AG09309 (cell line): Measurements from ENCODE around the gene WDFY3.

Experiments
- DNase-seq: peaks from one replicate; pipeline ENCODE4 v3.0.0-alpha.2; 2010; ENCODE audit warnings: low read depth
- H3K4me3 ChIP-seq: 2 replicates; pipeline ENCODE4 v1.5.1; 2011; ENCODE audit warnings: mild to moderate bottlenecking, low read depth, low read length, moderate library complexity; ENCODE audit not compliant: control insufficient read depth
- CTCF ChIP-seq: IDR thresholded peaks from 2 replicates; pipeline ENCODE4 v1.5.1; 2011; ENCODE audit warnings: mild to moderate bottlenecking, low read depth, low read length, inconsistent platforms; ENCODE audit not compliant: insufficient read depth, control insufficient read depth; ENCODE audit errors: missing control alignments

WDFY3 gene

GRCh38 chr4:84855774-84856173, 110.7 kb downstream of the WDFY3 start:
- TF ChIP-seq CTCF = no peak
- DNase-seq = no peak
- no peak overlapping the region for H3K4me3 ChIP-seq

- TF ChIP-seq CTCF = no peak
- DNase-seq = no peak
- H3K4me3 ChIP-seq = no peak overlapping the region
Measured at GRCh38 chr4:84852081-84852480, 114.4 kb downstream of the WDFY3 start.

GRCh38 chr4:84849051-84849640, 117.3 kb downstream of the WDFY3 start:
- no peak overlapping the region for H3K4me3 ChIP-seq
- no peak for DNase-seq
- TF ChIP-seq CTCF = no peak

GRCh38 chr4:84848432-84848831, 118.1 kb downstream of the WDFY3 start:
- no peak for TF ChIP-seq CTCF
- no peak overlapping the region for H3K4me3 ChIP-seq
- DNase-seq = no peak

- no peak overlapping the region for H3K4me3 ChIP-seq
- TF ChIP-seq CTCF = no peak
Measured at GRCh38 chr4:84847978-84848377, 118.5 kb downstream of the WDFY3 start.

GRCh38 chr4:84846985-84847384, 119.5 kb downstream of the WDFY3 start:
- no peak for DNase-seq
- no peak for TF ChIP-seq CTCF
- no peak overlapping the region for H3K4me3 ChIP-seq

More at GRCh38 chr4:84847978-84848377, 118.5 kb downstream of the WDFY3 start:
- DNase-seq = no peak

- H3K4me3 ChIP-seq = no peak overlapping the region
- DNase-seq = no peak
- no peak for TF ChIP-seq CTCF
Measured at GRCh38 chr4:84841435-84841834, 125.1 kb downstream of the WDFY3 start.
